ENCODE data around the gene NDUFS8. TPM values are rescaled to one million over a fixed set of nuclear protein-coding genes. Genes with fewer than 3 reads are reported as not detected.

NDUFS8 gene
- total RNA-seq, 1 donor from 2014 or later: 63.9 TPM

- peak; percentile 14 for ATAC-seq
- intact Hi-C loops (cut with DNase I): no loop called here
These were observed 27.9 kb upstream of the NDUFS8 start for GRCh38 chr11:68002575-68002937.

GRCh38 chr11:68002938-68003845, 27.3 kb upstream of the NDUFS8 start:
- ATAC-seq: peak; percentile 41
- peak; percentile 75 for DNase-seq (ENCODE audit: low spot score)
- intact Hi-C loops (cut with DNase I): no loop called here

More at GRCh38 chr11:68002575-68002937, 27.9 kb upstream of the NDUFS8 start:
- DNase-seq (ENCODE audit: low spot score): no peak

- DNase-seq (ENCODE audit: low spot score) (peak; percentile 94), ATAC-seq (peak; percentile 92)
- intact Hi-C loops (cut with DNase I): no loop called here
These were observed 26.5 kb upstream of the NDUFS8 start, which contains the start of gene UNC93B1 for GRCh38 chr11:68003846-68004550. TSS of gene UNC93B1 (minus strand) at chr11:68004097. CDS start at chr11:68004043, 54 bp downstream.

DNA sequence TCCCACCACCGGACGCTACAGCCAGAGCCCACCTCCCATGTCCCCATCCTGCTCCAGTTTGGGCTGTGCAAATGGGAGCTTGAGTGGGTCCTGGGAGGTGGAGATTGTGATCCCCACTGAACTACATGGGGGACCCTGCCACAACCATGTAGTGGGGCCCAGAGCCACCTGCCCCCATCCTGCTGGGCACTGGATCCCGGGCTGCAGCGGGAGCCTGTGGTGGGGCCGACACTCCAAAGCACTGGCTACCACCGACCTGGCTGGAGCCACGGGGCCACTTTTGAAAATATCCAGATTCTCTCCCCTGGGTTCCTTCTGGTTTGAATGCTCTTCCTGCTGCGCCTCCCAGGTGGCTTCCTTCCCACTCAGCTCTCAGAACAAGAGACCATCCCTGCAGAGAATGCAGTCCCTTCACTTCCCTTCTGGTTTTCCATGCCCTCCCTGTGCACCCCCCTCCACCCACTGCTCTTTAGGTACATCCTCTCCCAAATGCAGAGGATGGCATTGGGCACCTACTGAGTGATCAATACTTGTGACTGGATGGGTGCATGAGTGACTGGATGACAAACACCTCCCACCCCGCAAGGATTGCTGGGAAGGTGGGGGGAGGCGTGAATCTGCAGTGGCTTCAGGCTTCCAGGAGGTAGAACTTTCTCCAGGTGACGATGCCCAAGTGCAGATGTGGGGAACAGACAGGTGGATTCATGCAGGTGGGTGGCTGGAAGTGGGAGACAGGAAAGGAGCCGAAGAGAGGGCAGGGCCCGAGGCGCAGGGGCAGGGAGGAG, 25.7 kb upstream of the NDUFS8 start:
- intact Hi-C loops (cut with DNase I): no loop called here

DNA sequence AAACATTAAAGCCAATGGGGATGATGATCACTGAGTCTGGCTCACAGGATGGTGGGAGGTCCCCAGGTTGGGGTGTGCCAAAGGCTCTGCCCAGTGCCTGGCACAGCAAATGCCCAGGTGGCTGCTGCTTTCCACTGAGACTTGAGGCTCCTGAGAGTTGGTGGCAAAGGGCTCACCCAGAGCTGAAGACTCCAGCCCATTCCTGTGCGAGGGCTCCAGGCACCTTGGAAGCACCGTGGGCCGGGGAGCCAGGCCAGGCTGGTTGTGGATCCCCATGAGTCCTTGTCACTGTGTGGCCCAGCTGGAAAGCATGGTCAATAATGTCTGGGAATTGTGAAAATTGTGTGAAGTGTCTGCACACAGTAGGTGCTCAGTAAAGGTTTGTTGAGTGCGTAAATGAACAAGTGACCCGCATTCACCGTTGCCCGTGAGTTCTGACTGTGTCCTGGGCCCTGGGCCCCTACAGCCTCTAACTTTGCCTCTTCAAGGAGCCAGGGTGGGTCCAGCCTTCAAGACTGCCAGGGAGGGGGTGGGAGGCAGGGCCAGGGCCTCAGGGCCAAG, 23.8 kb upstream of the NDUFS8 start:
- ATAC-seq (no peak), DNase-seq (ENCODE audit: low spot score) (no peak)
- intact Hi-C loops (cut with DNase I): no loop called here

More for the DNA sequence above, 25.7 kb upstream of the NDUFS8 start:
- no peak for DNase-seq (ENCODE audit: low spot score)
- ATAC-seq: no peak

- peak; percentile 58 for DNase-seq (ENCODE audit: low spot score)
- intact Hi-C loops (cut with DNase I): no loop called here
- ATAC-seq: no peak
These were observed 22.7 kb upstream of the NDUFS8 start for GRCh38 chr11:68007498-68008380.

DNA sequence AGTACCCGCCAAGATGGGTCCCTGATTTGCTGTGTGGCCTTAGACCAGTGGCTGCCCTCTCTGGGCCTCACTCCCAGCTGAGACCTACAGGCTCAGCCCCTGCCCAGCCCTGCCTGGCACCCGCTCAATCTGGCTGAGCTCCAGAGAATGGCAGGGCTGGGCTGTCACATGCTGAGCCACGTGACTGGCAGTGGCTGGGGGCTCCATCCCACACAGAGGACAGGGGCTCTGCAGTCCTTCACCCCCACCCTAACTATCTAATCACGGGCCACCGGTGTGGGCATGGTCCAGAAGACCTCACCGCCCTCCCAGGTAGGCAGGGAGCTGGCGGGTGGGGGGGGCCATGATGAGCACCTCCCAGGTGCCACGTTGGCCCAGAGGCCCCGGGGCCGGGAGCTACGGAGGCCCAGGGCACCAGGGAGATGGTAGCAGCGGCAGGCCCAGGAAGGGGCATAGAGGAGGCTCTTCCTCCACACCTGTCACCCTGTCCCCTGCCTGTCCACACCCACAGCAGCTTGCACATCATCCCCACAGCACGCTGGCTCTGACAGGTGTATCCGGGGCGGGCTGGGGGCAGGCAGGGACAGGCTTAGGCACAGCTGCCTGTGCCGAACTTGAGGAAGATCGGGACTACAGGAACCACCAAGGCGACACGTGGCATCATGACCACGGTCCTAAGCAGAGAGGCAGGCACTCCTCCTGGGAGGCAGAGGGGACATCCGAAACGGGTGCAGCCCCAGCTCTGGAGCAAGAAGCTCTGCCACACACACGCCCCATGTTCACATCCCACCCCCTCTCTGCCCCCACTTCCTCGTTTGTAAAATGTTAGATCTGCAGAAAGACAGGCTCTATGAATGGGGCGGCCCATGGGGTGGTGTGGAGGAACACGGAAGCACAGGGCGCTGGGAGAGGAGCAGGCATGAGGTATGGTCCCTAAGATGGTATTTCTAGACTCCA, 21.8 kb upstream of the NDUFS8 start:
- ATAC-seq (no peak), DNase-seq (ENCODE audit: low spot score) (peak; percentile 70)
- intact Hi-C loops (cut with DNase I): no loop called here

DNA sequence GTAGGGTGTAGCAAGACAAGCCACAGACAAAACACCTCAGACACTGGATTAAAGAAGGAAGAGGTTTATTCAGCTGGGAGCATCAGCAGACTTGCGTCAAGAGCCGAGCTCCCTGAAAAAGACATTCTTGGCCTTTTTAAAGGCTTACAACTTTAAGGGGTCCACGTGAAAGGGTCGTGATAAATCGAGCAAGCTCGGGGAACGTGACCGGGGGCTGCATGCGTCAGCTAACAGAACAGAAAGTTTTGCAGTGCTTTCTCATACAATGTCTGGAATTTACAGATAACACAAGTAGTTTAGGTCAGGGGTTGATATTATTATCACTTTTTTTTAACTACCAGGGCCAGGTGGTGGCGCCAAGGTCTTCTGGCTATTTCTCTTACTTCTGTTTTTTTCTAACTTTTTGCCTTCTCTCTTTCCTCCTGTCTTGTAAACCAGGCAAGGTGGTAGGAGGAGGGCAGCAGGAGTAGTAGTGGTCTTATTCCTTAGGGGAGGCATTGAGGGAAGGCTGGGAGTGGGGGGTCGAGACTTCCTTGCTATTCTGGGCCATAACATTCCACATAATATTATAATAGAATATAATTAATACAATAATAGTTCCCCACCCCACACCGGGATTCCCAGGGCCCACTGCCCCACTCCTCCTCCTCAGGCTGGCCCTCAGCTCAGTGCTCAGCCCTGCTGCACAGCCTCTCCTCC, 20.9 kb upstream of the NDUFS8 start:
- ATAC-seq (peak; percentile 0), DNase-seq (ENCODE audit: low spot score) (peak; percentile 60)
- intact Hi-C loops (cut with DNase I): no loop called here

GRCh38 chr11:68010090-68011041, 20.1 kb upstream of the NDUFS8 start, which contains the start of gene ALDH3B1:
TSS of gene ALDH3B1 (plus strand) at chr11:68010327. CDS start at chr11:68015298, 4,971 bp downstream.
- intact Hi-C loops (cut with DNase I): no loop called here
- peak; percentile 87 for ATAC-seq
- DNase-seq (ENCODE audit: low spot score): peak; percentile 94

DNA sequence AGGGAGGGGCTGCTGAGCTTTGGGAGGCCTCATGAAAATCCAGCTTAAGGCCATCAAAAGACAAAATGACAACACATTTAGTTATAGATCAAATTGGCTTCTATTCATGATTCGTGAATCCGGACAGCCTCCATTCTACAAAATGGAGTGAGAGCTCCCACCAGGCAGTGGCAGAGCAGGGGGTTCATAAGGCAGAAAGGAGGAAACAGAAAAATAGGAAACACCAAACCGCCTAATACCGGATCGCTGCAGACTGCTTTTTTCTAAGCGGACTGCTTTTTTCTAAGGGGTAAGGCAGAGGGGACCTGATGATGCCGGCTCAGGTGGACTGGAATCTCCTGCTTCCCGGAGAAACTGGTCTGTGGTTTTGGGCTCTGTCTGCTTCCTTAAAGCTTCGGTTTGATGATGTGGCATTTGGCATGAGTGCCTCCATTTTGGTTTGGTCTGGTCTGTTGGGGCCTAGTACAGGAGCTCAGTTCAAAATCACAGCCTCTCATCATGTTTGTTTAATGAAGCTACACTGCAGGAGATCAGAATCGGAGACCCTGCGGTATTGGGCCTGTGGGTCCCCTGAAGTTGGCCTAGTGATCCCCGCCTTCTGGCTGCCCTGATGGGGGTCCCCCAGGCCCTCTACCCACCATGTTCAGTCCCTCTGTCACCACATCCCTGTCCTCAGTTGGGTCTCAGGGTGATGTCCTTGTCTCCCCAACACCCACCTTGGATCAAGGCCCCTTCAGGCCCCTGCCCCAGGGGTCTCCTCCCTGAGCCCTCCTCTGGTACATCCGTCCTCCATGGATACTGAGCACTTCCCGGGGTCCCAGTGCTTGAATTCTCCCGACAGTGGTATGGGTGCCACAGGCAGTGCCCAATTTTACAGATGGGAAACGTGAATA, 19.2 kb upstream of the NDUFS8 start:
- intact Hi-C loops (cut with DNase I): no loop called here
- no peak for ATAC-seq
- DNase-seq (ENCODE audit: low spot score): peak; percentile 55

- DNase-seq (ENCODE audit: low spot score) (peak; percentile 61), ATAC-seq (no peak)
- intact Hi-C loops (cut with DNase I): no loop called here
These were observed 18.2 kb upstream of the NDUFS8 start for GRCh38 chr11:68012044-68012842.

- DNase-seq (ENCODE audit: low spot score) (peak; percentile 68), ATAC-seq (peak; percentile 47)
- intact Hi-C loops (cut with DNase I): no loop called here
These were observed 17.5 kb upstream of the NDUFS8 start for GRCh38 chr11:68012843-68013610.
